Lower lobe of right lung (tissue), 2 donors: Measurements from ENCODE around the gene DLX2. TPM values are rescaled to one million over a fixed set of nuclear protein-coding genes. Genes with fewer than 3 reads are reported as not detected.
A peak's percentile ranks its signal among the peaks of the same experiment; 100 is the strongest.
"Not testable (repeated sequence)": the region's sequence is repeated elsewhere in the genome, so short reads cannot be mapped to it uniquely, and the experiment has no call there.

Source experiments
- ATAC-seq, 2 donors: fragments of 200-7000 bp; cut with Tn5 transposase; one replicate each; pipeline ENCODE4 v1.9.1; 2020 to 2022; ENCODE audit warnings: mild to moderate bottlenecking in 2 of 2, moderate library complexity in 2 of 2
- DNase-seq: peaks from one replicate; pipeline ENCODE4 v3.0.0-alpha.2; 2020
- H3K27ac ChIP-seq: fragments of 200-600 bp; one replicate; pipeline ENCODE4 v1.8.0; 2022
- H3K27me3 ChIP-seq: fragments of 200-600 bp; one replicate; pipeline ENCODE4 v1.8.0; 2022; ENCODE audit warnings: low read depth
- H3K36me3 ChIP-seq: fragments of 200-600 bp; one replicate; pipeline ENCODE4 v1.8.0; 2022; ENCODE audit warnings: mild to moderate bottlenecking
- H3K4me1 ChIP-seq: fragments of 200-600 bp; one replicate; pipeline ENCODE4 v1.8.0; 2022
- H3K4me3 ChIP-seq: fragments of 200-600 bp; one replicate; pipeline ENCODE4 v1.8.0; 2022; ENCODE audit warnings: mild to moderate bottlenecking
- H3K9me3 ChIP-seq: fragments of 200-600 bp; one replicate; pipeline ENCODE4 v1.8.0; 2022
- intact Hi-C: fragments of 100-400 bp; cut with DNase I; formaldehyde crosslinking; loops from one replicate; pipeline ENCODE4 v1.11.0; 2022
- long read RNA-seq: library from polyadenylated mRNA; unstranded; transcript quantifications from one replicate; pipeline ENCODE4 v2.0.0, GENCODE V29; 2021
- total RNA-seq: library from RNA; stranded (reverse); fragmentation: NEBNext Ultra II Directional; extraction: Animal tissue kit (Norgen Biotek cat#: 25700); gene quantifications from one replicate; pipeline ENCODE4 v1.2.1, GENCODE V29; 2021
- TF ChIP-seq, protein P1 (sequence below): fragments of 200-600 bp; IDR thresholded peaks from one replicate; pipeline ENCODE4 v1.8.0; 2022; ENCODE audit warnings: antibody characterized with exemption, mild to moderate bottlenecking
- donor health status: DM: no; HTN: yes; CAD: no; lungs with severe emphysema.

The DLX2 gene
- total RNA-seq, result not detected
- long read RNA-seq, result 0 reads

DNA sequence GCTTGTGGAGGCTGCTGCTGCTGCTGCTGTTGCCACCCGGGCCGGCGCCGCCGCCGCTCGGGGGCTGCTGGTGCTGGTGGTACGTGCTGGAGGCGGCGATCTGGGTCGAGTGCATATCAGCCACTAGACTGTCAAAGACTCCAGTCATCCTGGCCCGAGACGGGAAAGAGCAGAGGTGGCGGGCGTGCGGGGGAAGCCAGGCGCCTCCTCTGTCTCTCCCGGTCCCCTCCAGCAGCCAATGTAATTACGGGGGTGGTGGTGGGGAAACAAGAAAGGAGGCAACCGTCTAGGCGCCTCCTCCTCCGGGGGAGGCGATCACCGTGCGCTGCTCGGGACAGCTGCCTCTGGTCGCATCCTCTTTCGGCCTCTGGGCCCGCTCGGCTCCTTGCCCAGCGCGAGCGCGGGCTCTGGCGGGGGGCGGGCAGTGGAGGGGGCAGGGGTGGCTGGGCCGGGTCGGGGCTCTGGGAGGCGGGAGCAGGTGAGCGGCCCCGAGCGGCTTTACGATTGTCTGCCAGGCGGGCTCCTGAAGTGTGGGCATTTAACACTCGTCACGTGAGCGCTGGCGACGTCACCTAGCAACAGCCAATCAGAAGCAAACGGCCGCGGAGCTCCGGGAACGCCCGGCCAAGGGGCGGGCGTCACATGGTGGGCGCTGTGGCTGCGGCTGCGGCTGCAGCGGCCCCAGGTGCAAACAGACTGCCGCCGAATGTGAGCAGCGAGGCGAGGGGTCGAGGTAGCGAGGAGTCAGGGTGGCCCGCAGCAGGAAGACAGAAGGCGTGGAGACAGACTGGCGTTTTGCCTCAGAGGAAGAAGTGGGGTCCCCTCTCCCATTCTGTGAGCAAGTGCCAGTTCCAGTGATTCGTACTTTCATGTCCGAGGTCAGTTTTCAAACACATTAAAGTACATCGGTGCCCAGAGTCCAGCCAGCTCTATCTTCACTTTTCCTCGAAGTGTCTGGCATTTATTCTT, at the start of gene DLX2:
TSS of gene DLX2 (minus strand) at position 510 of the 969 bp plus-strand sequence. CDS start at position 148, 362 bp downstream.
- peak; percentile 67 to 76 for ATAC-seq
- no peaks in the 10 kb centered on the region for H3K36me3 ChIP-seq
- peak; percentile 85 for DNase-seq
- intact Hi-C loops, result loop anchor here (10.0 kb wide), 1 partner anchor 288 kb away; no protein-coding TSS in a partner anchor
- no peaks in the 10 kb centered on the region for H3K9me3 ChIP-seq
- TF ChIP-seq, protein P1, sequence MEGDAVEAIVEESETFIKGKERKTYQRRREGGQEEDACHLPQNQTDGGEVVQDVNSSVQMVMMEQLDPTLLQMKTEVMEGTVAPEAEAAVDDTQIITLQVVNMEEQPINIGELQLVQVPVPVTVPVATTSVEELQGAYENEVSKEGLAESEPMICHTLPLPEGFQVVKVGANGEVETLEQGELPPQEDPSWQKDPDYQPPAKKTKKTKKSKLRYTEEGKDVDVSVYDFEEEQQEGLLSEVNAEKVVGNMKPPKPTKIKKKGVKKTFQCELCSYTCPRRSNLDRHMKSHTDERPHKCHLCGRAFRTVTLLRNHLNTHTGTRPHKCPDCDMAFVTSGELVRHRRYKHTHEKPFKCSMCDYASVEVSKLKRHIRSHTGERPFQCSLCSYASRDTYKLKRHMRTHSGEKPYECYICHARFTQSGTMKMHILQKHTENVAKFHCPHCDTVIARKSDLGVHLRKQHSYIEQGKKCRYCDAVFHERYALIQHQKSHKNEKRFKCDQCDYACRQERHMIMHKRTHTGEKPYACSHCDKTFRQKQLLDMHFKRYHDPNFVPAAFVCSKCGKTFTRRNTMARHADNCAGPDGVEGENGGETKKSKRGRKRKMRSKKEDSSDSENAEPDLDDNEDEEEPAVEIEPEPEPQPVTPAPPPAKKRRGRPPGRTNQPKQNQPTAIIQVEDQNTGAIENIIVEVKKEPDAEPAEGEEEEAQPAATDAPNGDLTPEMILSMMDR, result no peak
- peak within 1 kb of the TSS; percentile 59 for H3K4me3 ChIP-seq
- peaks cover 73% of the 10 kb centered on the region for H3K4me1 ChIP-seq
- H3K27ac ChIP-seq, result no peak within 1 kb of the TSS
- peaks cover 100% of the 10 kb centered on the region for H3K27me3 ChIP-seq

DNA sequence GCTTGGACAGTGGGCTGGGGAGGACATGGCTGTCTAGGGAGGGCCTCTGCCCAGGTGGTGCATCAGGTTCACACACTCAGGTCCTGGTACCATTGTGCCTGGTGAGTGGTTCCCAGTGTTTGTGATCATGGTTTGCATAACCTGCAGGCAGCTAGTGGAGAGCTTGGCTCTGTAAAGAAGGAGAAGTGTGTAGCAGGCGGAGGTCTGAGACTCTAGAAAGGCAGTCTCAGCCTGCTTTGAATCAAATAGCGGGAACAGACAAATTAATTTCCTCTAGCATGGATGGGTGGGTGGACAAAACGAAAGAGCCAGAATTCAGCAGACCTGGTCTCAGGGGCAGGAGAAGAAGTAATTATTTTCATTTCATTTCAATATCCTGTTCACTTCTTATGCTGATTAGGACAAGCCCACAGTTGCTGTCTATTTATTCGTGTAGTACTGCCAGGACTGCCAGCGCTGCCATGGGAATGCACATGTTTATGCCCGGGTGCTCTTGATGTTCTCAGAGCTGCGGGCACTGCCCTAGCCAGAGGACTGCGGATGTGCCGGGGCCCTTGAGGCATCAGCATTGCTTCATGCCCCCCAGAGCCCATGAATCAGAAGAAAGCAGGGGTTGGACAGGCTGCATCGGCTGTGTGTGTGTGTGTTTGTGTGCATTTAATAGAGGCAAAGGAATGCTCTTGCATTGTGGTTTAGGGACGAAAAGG, 45.4 kb upstream of the DLX2 start:
- no peaks in the 10 kb centered on the region for H3K9me3 ChIP-seq
- ATAC-seq (no peak), DNase-seq (no peak)
- H3K4me3 ChIP-seq, result no peak overlapping the region
- H3K27me3 ChIP-seq, result no peaks in the 10 kb centered on the region
- no peaks in the 10 kb centered on the region for H3K36me3 ChIP-seq
- TF ChIP-seq, protein P1, result no peak
- H3K4me1 ChIP-seq, result no peaks in the 10 kb centered on the region
- intact Hi-C loops, result no loop called here
- H3K27ac ChIP-seq, result no peak overlapping the region

DNA sequence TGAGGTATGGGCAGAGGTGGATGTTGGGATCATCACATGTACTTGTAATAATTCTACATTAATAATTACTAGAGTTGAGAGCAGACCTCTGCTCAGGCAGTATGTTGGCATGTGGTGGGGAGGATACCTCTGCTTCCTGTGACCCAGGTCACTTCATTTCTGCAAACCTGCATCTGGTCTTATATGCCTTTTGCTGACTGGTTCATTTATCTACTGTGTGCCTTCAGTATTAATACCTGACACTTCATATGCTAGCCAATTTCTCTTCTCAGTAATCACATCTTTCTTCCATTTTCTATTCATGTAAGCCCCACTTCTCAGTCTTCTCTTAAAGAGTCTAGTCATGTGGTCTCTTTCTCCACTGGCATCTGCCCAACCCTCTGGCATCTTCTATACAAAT, 41.1 kb upstream of the DLX2 start:
- no peak for ATAC-seq
- TF ChIP-seq, protein P1, result no peak
- no peaks in the 10 kb centered on the region for H3K27me3 ChIP-seq
- no peaks in the 10 kb centered on the region for H3K36me3 ChIP-seq
- intact Hi-C loops, result no loop called here
- no peak overlapping the region for H3K4me3 ChIP-seq
- no peaks in the 10 kb centered on the region for H3K9me3 ChIP-seq
- DNase-seq, result no peak
- H3K4me1 ChIP-seq, result no peaks in the 10 kb centered on the region
- no peak overlapping the region for H3K27ac ChIP-seq

DNA sequence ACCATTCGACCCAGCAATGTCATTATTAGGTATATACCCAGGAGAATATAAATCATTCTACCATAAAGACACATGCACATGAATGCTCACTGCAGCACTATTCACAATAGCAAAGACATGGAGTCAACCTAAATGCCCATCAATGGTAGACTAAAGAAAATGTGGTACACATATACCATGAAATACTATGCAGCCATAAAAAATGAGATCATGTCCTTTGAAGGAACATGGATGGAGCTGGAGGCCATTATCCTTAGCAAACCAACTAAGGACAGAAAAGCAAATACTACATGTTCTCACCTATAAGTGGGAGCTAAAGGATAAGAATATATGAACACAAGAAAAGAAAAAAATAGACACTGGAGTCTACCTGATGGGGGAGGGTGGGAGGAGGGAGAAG, 36.0 kb upstream of the DLX2 start:
- H3K4me1 ChIP-seq, H3K36me3 ChIP-seq, ATAC-seq, H3K4me3 ChIP-seq, intact Hi-C loops, DNase-seq, H3K27me3 ChIP-seq, H3K27ac ChIP-seq, H3K9me3 ChIP-seq: not testable (repeated sequence)

DNA sequence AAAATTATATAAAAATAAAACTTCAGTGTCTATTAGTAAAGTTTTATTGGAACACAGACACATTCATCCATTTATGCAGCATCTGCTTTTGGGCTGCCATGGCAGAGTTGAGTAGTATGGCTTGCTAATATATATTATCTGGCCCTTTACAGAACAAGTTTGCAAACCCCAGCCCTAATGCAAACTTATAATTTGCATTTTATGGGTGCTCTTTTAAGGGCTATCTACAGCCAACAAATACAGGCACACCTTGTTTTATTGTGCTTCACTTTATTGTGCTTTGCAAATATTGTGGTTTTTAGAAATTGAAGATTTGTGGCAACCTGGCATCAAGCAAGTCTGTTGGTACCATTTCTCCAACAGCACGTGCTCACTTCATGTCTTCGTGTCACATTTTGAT, 35.2 kb upstream of the DLX2 start:
- Histone ChIP-seq H3K27me3 (peaks cover 4% of the 10 kb centered on the region), H3K4me1 (no peaks in the 10 kb centered on the region), H3K27ac (no peak overlapping the region), H3K4me3 (no peak overlapping the region), H3K36me3 (no peaks in the 10 kb centered on the region), H3K9me3 (no peaks in the 10 kb centered on the region)
- TF ChIP-seq, protein P1, result no peak
- intact Hi-C loops, result no loop called here
- ATAC-seq (no peak), DNase-seq (no peak)
